ENCODE measurements around the gene ABCC10.

- TF ChIP-seq CTCF (conservative IDR thresholded peaks at IDR 0.05; ENCODE audit: low read length), result no peak
- no peak for TF ChIP-seq EZH2phosphoT487 (IDR thresholded peaks at IDR 0.05; ENCODE audit: borderline replicate concordance)
Observed at GRCh38 chr6:43434001-43434840, 6.9 kb downstream of the ABCC10 start.
